Left lobe of liver (tissue), 2 donors: ENCODE measurements around the gene LECT2. TPM values are rescaled to one million over a fixed set of nuclear protein-coding genes. Genes with fewer than 3 reads are reported as not detected.

ENCODE experiments used
- ATAC-seq: fragments of 200-7000 bp; cut with Tn5 transposase; one replicate; pipeline ENCODE4 v1.9.1; 2020; ENCODE audit warnings: mild to moderate bottlenecking, moderate library complexity
- DNase-seq: peaks from one replicate; pipeline ENCODE4 v3.0.0-alpha.2; 2020; ENCODE audit warnings: low spot score
- total RNA-seq: library from RNA; stranded (reverse); gene quantifications from one replicate; pipeline ENCODE4 v1.2.1, GENCODE V29; 2021
- donor health status: DM: no; HTN: no; CAD: no; lungs with moderate emphysema.
- donor health status: DM: no; HTN: yes; CAD: no.

The LECT2 gene
- total RNA-seq, 1 donor from 2014 or later: 6.5 TPM

DNA sequence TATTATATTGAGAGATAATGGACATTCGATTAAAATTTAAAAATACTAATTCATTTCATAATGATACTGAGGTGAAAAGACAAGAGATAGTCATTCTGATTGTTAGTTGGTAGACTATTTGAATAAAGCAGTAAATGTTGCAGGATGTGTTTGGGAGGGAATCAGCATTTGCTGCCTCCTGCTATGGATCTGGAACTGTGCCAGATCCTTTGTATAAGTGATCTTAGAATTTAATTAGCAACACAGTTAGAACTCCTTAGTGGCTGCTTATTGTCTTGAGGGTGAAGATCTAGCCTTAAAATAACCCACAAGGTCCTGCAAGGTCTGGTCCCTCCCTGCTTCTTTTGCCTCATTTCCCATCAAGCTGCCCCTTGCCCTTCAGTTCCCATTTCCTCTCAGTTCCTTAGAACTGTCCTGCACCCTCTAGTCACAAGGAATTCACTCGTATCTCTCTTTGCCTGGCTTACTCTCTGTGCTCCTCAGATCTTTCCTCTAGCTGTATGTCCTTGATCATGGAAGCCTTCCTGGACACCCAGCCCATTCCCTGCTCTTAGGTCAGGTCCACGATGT is 12.5 kb downstream of the LECT2 start:
- ATAC-seq: no peak
- DNase-seq: no peak

- no peak for DNase-seq
Measured at GRCh38 chr5:135941711-135942110, 13.1 kb downstream of the LECT2 start.

DNA sequence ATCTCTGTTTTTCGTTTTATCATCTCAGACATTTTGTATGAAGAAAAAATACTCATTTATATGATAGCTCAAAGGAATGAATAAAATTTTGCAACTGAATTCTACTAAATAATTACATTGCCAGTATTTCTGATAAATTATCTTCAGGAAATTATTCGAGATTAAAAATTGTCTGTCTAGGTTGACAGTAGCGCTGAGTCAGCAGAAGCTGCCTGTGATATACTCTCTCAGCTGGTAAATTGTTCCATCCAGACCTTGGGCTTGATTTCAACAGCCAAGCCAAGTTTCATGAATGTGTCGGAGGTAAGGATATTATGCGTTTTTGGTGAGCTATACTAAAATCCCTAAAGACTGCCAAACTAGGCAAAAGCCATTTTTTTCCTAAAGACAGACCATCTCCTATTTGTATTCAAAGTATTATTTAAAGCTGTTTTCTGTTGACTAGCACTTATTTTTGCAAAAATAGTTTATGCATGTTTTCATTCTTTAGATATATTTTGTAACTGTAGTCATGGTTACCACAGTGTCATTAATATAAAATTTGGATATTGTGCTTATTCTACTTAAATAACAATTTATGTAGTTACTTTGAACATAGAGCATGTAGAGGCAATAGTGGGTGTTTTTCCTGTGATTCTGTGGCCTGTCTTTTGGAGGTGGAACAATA is 17.4 kb downstream of the LECT2 start:
- DNase-seq: no peak
- no peak for ATAC-seq

More at GRCh38 chr5:135941711-135942110, 13.1 kb downstream of the LECT2 start:
- ATAC-seq: no peak

DNA sequence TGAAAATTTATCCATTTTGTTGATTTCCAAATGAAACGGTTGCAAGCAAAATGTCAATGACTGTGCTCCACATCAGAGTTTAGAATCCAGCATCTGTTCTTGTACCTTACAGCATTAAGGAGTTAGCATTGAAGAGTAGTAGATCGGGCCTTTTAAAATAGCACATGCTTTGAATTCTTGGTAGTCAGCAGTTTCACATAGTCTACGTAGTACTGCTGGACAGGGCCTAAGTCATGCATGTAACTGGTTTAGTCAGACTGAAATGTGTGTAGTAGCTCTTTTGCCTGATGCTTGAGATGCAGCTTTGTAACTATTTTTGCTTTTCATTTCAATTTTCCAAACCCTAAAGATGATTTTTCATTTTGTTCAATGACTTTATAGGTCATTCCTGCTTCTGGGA is 19.8 kb downstream of the LECT2 start:
- DNase-seq (no peak), ATAC-seq (no peak)

DNA sequence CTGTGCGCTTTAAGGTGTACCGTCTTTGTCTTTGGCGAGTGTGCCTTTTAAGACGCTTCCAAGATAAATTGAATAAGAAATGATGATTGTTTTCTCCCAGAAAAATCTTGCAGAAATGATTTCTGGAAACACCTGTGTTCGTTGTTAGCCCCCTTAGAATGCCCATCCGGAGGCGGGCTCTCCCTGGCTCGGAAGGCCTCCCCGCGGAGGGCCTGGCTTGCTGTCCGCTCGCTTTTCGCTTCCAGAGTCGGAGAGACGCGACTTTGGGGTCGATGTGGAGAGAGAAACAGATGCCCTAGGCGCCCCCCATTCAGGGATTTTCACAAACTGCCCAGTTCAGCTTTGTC is 23.9 kb downstream of the LECT2 start:
- ATAC-seq (no peak), DNase-seq (no peak)

DNA sequence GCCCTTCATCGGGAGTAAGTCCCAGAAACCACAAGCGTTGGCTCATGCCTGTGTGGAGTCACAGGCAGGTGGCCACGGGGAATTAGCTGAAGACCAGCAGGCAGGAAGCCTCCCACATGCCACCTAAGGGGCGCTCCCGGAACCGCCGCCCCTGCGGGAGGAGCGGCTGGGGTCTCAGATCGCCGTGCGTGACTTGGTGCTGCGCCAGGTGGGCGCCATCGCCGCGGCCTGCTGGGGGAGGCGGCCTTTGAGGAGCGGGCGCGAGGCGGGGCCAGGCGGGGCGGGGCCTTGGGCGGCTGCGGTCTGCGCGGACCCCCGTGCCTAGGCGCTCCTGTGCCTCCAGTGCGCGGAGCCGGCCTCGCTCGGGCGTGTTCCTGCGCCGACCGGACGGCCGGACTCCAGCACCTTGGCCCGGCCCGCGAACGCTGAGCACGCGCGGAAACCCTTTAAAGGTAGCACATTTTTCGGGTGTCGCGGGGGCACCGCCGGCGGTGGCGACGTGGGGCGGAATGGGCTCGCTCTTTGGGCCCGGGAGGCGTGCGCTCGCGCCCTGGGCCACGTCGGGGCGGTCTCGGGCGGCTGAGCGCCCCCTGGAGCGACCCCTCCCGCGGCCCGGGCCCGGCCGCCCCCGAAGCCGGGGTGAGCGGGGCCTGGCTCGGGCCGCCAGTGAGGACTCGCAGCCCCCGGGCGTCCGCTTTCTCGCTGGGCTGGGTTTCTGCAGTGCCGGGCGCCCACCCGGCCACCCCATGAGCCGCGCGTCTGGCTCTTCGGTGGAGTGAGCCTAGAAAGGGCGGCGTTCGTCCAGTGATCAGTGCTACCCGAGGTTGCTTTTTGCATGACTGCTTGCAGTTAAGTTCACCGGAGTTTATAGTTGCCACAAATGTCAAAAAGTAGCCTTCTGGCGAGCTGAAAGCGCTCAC is 24.5 kb downstream of the LECT2 start:
- DNase-seq: no peak
- ATAC-seq: peak; percentile 82

DNA sequence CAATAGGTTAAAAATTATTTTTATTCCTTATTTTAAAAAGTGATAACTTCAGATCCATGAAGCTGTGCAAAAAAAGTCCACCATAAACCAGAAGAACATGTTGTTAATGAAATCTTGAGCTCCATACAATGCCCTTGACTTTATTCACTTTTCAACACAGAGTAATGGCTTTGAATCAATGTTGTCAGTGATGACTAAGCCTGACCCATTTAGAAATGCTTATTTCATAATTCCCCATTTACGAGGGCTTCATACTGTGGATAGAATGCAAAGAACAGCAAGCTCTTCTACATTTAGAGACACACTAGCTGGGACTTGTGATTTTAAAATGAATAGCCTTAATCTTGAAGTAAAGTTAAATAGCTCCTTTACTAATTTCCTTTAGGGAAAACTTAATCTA is 33.4 kb downstream of the LECT2 start:
- ATAC-seq: no peak

DNA sequence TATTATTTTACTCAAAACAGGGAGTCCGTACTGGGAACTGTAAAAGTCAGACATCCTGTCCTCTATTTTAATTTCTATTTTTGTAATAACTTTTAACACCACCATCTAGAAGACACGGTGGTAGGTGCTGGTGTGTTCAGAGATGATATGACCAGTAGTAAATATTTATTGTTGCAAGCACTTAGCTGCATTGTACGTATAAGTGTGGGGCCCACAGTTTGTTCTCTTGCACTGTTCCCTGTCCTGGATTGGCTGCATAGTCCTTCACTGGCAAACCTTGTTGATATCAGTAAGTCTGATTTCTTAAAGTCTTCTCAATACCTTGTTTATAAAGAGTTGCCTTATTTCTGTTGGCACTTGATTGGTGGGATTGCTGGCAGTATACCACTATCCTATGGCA is 34.6 kb downstream of the LECT2 start:
- no peak for DNase-seq
- no peak for ATAC-seq

More for the DNA sequence above, 33.4 kb downstream of the LECT2 start:
- DNase-seq: no peak

GRCh38 chr5:135916638-135917263 is 38.0 kb downstream of the LECT2 start:
- DNase-seq (no peak), ATAC-seq (no peak)

- no peak for ATAC-seq
- no peak for DNase-seq
Measured at GRCh38 chr5:135915466-135916001, 39.2 kb downstream of the LECT2 start.

DNA sequence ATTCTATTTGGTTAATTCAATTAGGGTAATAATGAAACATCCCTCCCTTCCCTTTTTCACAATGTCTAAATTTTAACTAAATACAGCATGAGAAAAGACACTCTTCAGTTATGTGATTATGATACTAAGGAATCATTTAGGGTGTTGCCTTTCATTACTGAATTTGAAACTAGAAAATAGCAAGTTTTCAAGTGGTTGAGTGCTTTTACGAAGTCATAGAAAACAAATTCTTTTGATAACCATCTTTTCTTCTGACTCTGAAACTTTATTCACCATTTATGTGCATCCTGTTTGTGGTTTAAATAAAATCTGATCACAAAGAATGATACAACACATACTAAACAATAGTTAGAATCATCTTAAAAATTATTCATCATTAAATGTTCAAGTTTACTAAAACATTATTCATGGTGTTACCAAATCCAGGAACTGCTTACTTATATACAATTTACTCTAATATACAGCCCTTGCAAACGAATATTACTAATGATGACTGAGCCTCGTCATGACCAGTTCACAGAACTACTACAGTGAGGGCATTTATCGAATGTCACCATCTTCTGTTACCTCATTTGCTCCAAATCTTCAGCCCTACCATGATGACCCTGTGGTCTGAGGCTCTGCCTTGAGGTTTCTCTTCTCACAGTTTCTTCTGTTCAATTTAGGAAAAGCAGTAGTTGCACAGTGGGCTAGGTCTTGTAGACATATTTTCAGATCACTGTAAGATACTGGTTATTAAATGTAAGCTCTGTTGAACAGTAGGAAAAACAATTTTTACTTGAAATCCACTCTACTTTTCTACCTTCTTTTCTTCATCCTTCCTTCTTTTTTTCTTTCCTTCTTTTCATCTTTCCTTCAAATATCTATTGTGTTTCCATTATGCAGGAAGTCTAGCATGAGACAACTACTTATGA is 40.8 kb downstream of the LECT2 start:
- no peak for DNase-seq
- no peak for ATAC-seq

DNA sequence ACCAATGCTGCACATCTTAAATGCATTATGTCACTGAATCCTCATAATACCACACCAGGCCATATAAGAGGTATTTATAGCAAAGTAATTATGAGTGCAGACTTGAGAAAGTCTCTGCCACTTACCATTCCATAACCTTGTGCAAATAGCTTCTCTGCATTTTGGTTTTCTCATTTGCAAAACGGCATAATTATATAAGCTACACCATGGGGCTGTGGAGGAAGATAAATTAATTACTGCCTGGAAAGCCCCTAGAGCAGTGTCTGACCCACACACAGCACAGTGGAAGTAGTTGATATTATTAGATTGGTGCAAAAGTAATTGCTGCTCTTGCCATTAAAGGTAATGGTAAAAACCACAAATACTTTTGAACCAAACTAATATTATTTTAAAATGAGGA is 49.6 kb downstream of the LECT2 start:
- DNase-seq (no peak), ATAC-seq (no peak)

GRCh38 chr5:135901633-135902032 is 53.1 kb downstream of the LECT2 start:
- ATAC-seq: no peak
- DNase-seq: no peak

GRCh38 chr5:135900276-135900675 is 54.5 kb downstream of the LECT2 start:
- DNase-seq: no peak
- ATAC-seq: no peak

GRCh38 chr5:135898651-135899050 is 56.1 kb downstream of the LECT2 start:
- ATAC-seq (no peak), DNase-seq (no peak)

Other genes starting within 250 kb of the LECT2 start
- 5.8 TPM for gene SLC25A48, start 120.3 kb downstream of the LECT2 start, total RNA-seq
- not detected for gene IL9, start 59.1 kb downstream of the LECT2 start, total RNA-seq
- gene TGFBI, start 74.0 kb upstream of the LECT2 start, total RNA-seq: 49.3 TPM
- gene SMAD5, start 177.9 kb upstream of the LECT2 start, total RNA-seq: 22.8 TPM
- not detected for gene SMIM32, start 238.2 kb upstream of the LECT2 start, total RNA-seq